GM12873 (cell line): ENCODE results near the gene SV2C.
A peak's percentile ranks its signal among the peaks of the same experiment; 100 is the strongest.

ENCODE experiments used
- CTCF ChIP-seq: IDR thresholded peaks from 2 replicates; pipeline ENCODE4 v1.5.1; 2012; ENCODE audit warnings: low read depth, mild to moderate bottlenecking, moderate library complexity, low read length, control low read depth; ENCODE audit not compliant: insufficient read depth; ENCODE audit errors: missing control alignments

SV2C gene

GRCh38 chr5:76166886-76167576 is 83.8 kb downstream of the SV2C start:
- TF ChIP-seq CTCF = no peak

- no peak for TF ChIP-seq CTCF
These were observed 86.1 kb downstream of the SV2C start for GRCh38 chr5:76169146-76169905.

- TF ChIP-seq CTCF = no peak
These were observed 90.9 kb downstream of the SV2C start for GRCh38 chr5:76174101-76174500.

GRCh38 chr5:76175051-76175666 is 92.0 kb downstream of the SV2C start:
- peak; percentile 88 for TF ChIP-seq CTCF

- TF ChIP-seq CTCF = no peak
These were observed 92.7 kb downstream of the SV2C start for GRCh38 chr5:76175821-76176403.

- TF ChIP-seq CTCF = no peak
These were observed 94.8 kb downstream of the SV2C start for GRCh38 chr5:76177978-76178377.

- TF ChIP-seq CTCF = no peak
These were observed 95.7 kb downstream of the SV2C start for GRCh38 chr5:76178913-76179312.
